Stimulated activated CD4-positive, alpha-beta T cell treated with anti-CD3 and anti-CD28 coated beads, Interleukin-12 subunit alpha, Interleukin-12 subunit beta, amount 100 ng/mL, for 24 hours (primary cell): ENCODE results near the gene TAF9B.
"Not testable (repeated sequence)": the region's sequence is repeated elsewhere in the genome, so short reads cannot be mapped to it uniquely, and the experiment has no call there.

Experiments
- DNase-seq, 2 experiments: peaks; one replicate each; pipeline ENCODE4 v3.0.0-alpha.2; 2020; ENCODE audit warnings: low read depth in 2 of 2

Gene TAF9B, protein sequence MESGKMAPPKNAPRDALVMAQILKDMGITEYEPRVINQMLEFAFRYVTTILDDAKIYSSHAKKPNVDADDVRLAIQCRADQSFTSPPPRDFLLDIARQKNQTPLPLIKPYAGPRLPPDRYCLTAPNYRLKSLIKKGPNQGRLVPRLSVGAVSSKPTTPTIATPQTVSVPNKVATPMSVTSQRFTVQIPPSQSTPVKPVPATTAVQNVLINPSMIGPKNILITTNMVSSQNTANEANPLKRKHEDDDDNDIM

DNA sequence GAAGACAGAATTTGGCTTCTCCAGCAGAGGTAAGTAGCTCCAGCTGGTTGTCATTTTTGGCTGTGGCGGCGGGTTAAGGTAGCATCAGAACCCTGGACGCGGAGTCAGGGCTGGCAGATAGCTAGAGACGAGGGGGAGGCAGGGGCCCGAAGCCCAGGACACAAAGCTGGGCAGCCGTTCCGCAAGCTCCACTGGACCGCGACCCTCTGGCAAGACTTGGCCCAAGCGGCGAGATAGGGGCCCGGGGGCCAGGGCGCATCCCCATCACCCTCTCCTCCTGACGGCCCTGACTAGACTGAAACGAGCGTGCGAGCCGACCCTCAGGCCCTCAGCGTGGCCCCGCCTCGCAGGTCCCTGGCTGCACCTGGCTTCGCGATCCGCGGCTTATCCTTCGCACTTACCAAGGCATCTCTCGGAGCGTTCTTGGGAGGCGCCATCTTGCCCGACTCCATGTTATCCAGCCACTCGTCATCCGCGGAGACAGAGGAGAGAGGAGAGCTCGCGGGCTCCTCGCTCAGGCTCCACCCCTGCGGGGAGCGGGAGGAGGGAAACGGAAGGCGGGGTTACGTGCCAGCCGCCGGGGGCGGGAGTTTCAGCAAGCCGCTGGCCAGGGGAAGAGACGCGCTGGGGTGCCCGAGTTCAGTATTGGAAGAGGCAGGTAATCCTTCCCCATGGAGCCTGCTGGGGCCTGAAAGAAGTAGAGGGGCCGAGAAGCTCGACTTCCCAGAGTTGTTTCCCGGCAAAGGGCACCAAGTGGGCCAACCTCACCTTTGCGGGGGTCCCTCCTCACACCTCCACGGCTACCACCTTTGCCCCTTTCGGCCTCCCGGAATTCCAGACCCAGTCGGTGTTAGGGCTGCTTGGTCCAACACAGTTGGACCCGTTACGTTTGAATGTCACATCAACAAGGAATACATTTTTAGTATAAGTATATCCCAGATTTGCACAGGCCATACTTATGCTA is at the start of gene TAF9B:
TAF9B (minus strand) TSS at position 491 of the 964 bp plus-strand sequence; CDS start at position 452, 39 bp downstream.
- DNase-seq, result peak; percentile 65 to 73

DNA sequence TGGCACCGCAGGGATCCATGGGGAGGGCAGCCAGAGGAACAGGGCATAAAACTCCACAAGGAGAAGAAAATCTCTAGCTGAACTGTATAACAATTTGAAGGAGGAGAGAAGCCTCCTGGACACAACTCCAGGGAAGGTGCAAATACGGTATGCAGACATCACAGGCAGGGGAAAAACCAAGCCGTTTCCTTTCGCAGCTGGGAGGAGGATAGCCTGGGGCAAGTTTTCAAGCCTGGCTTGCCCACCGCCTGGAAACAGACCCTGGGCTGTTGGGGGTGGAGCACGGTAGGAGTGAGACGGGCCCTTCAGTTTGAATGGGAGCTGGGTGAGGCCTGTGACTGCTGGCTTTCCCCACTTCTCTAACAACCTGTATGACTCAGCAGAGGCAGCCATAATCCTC is 43.4 kb upstream of the TAF9B start:
- no peak for DNase-seq

DNA sequence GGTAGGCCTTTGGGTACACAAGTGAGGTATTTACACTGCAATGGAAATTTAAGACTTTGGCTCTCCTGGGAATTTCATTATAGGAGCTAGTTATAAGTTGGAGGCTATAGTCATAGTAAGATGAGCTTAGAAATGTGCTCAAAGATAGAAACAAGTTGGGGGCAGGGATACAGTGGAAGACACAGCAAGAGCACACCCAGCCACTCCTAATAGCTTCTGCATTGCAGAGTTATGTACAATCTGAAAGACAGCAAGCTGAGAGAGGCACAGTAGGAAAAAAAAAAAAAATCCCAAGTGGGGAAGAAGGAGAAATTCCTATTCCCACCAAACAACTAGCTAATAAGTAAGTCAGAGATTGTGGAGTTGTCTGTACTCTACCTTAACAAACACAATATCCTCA is 41.9 kb upstream of the TAF9B start:
- no peak for DNase-seq

DNA sequence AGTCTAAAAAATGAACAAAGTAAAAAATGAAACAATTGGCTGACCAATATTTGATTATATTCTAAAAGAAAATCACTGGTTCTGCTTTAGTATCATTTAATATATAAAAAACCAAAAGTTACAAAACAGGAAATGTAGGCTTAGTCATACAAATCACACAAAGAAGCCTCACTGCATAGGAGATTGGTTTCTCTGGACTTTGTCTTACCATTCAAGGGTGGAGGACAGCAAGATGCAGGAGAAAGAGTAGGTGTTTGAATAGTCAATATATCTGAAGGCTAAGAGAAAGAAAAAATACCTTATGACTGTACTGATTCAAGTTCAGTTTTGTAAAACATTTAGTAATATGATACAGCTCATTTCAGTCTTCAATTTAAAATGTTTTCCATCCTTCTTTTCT is 28.6 kb upstream of the TAF9B start:
- no peak for DNase-seq

DNA sequence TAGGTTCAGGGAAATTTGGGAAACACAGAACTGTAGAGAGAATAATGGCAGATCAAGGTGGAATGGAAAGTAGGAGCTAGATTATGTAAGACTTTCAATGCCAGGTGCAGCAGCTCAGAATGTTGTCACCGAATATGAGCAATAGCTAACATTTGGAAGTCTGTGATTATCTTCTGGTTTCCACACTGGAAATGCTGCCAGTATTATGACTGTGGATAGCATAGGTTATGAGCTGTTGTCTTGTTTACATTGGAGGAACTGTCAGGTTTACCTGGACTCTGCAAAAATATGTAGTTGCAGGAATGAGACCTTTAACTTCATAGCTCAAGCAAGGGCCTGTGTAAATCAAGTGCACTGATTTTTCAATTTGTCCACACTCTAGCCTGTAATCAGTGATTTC is 26.0 kb upstream of the TAF9B start:
- DNase-seq, result no peak

DNA sequence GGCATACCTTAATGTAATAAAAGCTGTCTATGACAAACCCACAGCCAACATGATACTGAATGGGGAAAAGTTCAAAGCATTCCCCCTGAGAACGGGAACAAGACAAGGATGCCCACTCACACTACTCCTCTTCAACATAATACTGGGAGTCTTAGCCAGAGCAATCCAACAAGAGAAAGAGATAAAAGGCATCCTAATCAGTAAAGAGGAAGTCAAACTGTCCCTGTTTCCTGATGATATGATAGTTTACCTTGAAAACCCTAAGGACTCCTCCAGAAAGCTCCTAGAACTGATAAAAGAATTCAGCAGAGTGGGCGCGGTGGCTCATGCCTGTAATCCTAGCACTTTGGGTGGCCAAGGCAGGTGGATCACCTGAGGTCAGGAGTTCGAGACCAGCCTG is 23.7 kb upstream of the TAF9B start:
- DNase-seq, result not testable (repeated sequence)

DNA sequence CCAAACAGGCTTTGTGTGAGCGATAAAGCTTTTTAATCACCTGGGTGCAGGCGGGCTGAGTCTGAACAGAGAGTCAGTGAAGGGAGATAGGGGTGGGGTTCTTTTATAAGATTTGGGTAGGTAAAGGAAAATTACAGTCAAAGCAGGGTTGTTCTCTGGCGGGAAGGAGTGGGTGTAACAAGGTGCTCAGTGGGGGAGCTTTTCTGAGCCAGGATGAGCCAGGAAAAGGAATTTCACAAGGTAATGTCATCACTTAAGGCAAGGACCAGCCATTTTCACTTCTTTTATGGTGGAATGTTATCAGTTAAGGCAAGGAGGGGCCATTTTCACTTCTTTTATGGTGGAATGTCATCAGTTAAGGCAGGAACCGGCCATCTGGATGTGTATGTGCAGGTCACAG is 21.3 kb upstream of the TAF9B start:
- not testable (repeated sequence) for DNase-seq

DNA sequence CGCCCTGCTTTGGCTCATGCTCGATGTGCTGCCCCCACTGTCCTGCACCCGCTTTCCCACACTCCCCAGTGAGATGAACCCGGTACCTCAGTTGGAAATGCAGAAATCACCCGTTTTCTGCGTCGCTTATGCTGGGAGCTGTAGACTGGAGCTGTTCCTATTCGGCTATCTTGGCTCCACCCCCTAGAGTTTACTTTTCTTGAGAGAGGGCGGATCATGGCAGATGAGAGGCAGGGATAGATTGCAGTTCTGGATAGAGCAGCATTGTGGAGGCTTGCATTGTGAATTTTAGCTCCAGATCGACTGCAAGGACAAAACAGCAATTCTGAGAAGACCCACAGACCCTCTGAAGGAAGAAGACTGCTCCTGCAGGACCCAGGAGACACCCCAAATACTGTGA is 18.4 kb upstream of the TAF9B start:
- DNase-seq, result not testable (repeated sequence)

DNA sequence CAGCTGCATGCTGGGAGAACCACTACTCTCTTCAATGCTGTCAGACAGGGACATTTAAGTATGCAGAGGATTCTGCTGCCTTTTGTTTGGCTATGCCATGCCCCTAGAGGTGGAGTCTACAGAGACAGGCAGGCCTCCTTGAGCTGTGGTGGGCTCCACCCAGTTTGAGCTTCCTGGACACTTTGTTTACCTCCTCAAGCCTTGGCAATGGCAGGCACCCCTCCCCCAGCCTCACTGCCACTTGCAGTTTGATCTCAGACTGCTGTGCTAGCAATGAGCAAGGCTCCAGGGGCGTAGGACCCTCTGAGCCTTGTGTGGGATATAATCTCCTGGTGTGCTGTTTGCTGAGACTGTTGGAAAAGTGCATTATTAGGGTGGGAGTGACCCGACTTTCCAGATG is 17.9 kb upstream of the TAF9B start:
- DNase-seq, result not testable (repeated sequence)

DNA sequence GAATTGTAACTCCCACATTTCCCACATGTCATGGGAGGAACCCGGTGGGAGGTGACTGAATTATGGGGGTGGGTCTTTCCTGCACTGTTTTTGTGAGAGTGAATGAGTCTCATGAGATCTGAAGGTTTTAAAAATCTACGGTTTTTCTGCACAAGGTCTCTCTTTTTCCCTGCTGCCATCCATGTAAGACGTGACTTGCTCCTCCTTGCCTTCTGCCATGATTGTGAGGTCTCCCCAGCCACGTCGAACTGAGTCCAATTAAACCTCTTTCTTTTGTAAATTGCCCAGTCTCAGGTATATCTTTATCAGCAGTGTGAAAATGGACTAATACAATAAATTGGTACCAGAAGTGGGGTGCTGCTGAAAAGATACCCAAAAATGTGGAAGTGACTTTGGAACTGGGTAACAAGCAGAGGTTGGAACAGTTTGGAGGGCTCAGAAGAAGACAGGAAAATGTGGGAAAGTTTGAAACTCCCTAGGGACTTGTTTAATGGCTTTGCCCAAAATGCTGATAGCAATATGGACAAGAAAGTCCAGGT is 7.6 kb upstream of the TAF9B start:
- not testable (repeated sequence) for DNase-seq

DNA sequence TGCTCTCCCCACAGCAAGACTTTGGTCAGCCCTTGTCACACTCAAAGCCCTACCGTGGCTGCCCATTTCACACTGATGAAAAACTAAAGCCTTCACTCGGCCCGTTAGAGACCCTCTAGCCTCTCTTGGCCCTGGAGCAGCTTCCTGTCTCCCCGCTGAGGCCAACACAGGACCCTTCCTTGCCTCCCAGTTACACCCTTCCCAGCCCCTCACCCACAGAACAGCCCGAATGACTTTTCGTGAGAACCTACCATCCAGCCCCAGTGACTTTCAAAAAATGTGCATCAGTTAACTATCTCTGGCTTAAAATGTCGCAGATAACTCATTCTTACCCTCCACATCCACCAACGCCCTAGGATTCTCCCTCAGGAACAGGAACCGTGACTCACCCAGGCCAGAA is 756 bp upstream of the TAF9B start:
- DNase-seq, result no peak

DNA sequence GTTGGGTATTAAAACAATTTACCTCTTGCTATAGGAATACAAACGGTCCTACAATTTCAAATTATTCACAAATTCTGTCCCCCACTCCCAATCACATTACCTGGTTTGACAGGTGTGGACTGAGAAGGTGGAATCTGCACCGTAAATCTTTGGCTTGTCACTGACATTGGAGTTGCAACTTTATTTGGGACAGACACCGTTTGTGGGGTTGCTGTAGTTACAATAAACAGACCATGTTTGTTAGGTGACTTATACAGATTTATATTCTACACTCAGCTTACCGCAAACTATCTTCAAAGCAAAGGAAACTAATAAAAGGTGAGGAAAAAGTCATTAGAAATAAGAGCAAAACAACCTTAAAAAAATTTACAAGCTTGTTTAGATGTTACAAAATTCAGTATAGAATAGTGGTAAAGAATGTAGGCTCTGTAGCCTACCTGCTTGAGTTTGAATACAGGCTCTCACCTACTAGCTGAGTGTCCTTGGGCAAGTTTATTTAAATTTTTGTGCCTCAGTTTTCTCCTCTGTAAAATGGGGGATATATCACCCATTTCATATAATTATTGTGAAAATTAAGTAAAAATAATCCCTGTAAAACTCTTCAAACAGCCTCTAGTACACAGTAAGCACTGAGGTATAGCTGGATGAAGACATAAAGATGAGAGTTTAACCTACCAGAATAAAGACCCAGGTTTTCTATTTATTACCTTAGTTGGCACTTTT is 6.1 kb downstream of the TAF9B start:
- DNase-seq, result no peak

DNA sequence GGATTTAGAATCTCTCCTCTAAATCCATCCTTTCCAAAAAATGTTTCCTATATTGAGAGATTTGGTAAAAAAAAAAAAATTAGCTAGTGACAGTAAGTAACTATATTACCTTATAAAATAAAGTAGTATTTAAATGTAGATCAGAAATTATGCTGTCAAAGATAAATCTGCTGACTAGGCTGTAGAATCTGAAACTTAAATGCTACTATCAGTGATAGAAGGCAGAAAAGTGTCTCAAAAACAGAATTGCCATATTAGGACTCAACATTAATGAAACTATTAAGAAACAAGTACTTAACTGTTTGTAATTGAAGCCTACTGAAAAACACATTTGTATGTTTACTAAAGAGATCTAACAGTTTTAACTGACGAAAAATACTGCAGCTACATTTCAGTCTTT is 8.3 kb downstream of the TAF9B start:
- DNase-seq, result no peak

DNA sequence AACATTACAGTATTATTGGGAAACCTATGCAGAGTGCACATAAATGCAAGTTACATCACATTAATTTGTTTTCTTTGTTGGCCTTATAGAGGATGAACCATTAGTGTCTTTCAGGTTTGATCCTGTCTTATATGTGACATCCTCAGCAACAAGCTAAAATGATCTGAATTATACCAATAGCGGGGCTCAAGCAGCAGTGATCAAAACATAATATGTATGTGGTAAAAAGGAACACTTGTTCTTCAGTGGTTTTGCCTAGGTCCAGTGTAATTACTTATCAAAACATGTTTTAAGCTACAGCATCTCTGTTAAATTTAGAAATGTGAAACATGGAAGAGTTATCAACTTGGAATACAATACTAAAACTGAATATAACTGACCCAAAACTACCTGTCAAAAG is 9.1 kb downstream of the TAF9B start:
- DNase-seq, result no peak

DNA sequence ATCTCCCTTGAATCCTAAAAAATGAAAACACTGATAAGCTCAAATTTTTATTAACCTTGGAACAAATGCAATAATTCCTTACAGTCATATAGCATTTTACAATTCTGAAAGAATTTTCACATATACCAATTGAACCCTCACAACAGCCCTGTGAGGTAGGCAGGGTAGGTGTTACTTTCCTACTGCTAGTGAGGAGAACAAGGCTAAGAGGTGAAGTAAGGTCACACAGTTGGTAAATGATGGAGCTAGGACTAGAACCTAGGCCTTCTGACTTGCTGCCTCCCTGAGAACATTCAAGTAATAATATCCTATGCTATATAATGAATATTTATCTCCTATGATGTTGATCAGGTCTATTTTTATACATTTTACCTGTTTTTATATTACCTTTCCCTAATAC is 9.7 kb downstream of the TAF9B start:
- no peak for DNase-seq

DNA sequence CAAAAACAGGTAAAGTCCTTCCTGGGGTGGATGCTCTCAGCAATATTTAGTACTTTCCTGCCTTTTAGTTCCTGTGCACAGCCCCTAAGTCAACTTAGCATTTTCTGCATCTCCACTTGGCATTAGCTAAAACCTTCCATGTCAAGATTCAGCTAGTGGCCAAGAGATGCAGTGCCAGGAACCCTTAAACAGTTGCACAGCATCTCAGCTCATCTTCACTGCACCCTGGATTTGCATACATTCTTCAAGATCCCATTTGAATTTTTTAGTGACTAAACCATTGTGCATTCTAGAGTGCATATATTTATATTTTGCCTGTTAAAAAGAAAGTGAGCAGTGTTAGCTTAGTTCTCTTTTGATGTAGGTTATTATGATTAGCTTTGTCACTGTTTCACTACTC is 13.7 kb downstream of the TAF9B start:
- DNase-seq, result not testable (repeated sequence)

DNA sequence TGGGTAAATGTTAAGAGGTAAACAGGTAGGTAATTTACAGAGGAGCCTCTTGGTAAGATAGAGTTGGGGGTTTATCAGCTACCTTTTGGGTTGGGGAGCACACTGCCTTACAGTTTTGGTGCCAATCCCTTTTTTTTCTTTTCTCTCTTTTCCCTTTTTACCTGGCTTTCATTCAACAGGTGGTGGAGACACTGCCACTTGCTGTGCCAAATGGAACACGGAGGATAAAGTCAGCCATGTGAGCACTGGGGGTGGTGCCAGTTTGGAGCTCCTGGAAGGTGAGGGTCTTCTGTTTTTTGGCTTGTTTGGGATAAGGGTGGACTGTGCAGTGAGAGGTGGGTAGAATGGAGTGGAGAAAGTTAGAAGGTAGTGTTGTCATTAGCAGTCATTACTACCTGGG is 14.3 kb downstream of the TAF9B start:
- DNase-seq, result no peak

DNA sequence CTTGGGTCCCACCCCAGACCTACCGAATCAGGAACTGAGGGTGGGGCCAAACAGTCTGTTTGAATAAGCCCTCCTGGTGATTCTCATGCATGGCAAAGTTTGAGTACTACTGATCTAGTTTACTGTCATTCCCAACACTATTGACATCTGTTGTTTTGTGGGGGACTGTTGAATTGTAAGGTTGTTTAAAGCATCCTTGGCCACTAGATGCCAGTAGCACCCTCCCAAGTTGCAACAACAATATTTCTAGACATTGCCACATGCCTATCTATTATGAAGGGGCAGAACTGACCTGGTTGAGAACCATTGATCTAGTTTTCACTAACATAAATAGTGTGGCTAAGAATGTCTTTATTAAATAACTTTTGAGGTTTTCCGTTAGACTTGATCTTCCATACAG is 15.1 kb downstream of the TAF9B start:
- no peak for DNase-seq

DNA sequence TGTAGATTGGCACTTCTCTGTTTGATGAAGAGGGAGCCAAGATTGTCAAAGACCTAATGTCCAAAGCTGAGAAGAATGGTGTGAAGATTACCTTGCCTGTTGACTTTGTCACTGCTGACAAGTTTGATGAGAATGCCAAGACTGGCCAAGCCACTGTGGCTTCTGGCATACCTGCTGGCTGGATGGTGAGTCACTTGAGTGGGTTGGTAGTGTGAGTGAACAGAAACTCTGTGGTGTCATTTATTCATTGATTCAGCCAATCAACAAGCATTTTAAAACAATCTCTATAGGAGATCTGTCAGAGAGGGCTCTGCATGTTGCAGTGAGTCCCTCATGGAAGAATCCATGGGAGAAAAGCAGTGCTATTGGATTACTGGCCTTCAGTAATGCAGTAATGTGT is 16.3 kb downstream of the TAF9B start:
- DNase-seq, result no peak

DNA sequence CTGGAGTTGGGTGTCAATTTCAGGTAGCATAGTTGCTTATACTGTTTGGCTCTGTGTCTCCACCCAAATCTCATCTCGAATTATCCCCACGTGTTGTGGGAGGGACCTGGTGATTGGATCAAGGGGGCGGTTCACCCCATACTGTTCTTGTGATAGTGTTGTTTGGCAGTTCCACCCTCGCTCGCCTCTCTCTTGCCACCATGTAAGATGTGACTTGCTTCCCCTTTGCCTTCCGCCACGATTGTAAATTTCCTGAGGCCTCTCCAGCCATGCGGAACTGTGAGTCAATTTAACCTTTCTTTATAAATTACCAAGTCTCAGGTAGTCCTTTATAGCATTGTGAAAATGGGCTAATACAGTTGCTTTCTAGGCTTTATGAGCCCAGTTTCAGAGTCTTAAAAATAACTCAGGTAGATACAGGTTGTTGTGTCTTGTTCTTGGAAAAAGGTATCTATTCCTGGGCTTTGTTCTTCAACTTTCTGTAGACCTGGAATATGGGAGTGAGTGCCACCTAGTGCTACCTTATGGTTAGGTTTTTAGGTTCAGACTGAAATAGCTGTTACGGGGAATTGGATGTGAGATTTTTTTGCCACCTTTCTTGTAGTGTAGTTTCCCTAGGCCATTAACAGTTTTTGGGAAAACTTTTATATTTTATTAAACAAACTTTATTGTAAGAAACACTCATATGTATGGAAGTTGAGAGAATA is 19.8 kb downstream of the TAF9B start:
- DNase-seq, result no peak

DNA sequence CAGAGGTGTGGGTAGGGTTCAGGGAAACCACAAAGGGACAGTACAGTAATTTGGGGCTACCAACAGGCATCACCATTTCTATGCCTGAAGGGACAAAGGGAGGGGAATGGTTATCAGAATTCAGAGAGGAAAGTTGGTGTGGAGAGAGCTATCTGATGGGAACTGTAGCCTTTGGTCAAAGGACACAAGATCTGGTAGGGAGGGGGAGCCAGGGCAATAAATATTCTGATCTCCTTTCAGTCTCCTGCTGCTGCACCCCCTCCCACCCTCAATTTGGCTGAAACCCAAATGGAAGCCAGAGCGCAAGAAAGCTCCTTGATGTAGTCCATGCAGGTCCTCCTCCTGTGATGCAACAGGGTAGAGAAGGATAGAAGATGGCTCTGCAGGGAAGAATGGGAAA is 20.8 kb downstream of the TAF9B start:
- DNase-seq, result no peak

DNA sequence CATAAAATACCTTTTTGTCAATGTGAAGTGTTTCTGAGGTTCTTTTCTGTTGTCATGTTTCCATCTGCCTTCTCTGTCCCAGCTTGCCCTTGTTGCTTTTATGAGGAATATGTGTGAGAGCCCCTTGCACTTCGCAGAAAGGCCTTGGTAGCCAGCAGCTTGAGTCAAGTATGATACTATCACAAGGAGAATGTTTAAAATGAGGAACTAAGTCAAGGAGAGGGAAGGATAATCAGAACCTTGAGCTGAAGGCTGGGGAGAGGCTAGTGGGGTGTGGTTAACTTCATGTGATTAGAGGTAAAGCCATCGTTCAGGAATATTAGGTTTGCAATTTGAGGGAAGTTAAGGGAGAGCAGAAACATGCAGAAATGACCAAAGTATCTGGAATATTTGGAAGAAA is 22.7 kb downstream of the TAF9B start:
- DNase-seq, result no peak
